DND-41 (cell line): ENCODE measurements around the gene HDDC3.
"Not testable (repeated sequence)": the region's sequence is repeated elsewhere in the genome, so short reads cannot be mapped to it uniquely, and the experiment has no call there.

Experiments used
- CTCF ChIP-seq: IDR thresholded peaks from 2 replicates; pipeline ENCODE4 v1.5.1; 2012; ENCODE audit warnings: borderline replicate concordance, low read length, moderate library complexity, mild to moderate bottlenecking; ENCODE audit not compliant: poor library complexity, severe bottlenecking; ENCODE audit errors: extremely low read depth
- EZH2 ChIP-seq: IDR thresholded peaks from 3 replicates; pipeline ENCODE4 v1.6.1; 2012; ENCODE audit warnings: borderline replicate concordance, low read depth, mild to moderate bottlenecking, moderate library complexity, low read length, inconsistent platforms; ENCODE audit not compliant: severe bottlenecking

DNA sequence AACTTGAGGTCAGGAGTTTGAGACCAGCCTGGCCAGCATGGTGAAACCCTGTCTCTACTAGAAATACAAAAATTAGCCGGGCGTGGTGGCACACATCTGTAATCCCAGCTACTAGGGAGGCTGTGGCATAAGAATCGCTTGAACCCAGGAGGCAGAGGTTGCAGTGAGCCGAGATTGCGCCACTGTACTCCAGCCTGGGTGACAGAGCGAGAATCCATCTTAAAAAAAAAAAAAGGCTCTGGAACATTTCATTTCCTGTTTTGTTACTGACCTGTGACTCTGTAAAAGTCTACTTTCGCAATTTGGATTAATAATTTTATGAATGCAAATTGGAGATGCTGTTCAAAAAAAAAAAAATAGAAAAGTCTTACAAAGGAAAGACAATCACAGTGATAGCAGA, 4.2 kb downstream of the HDDC3 start:
- not testable (repeated sequence) for TF ChIP-seq CTCF, EZH2
